Breast epithelium (tissue), 4 donors: ENCODE measurements around the gene MEST. TPM values are rescaled to one million over a fixed set of nuclear protein-coding genes. Genes with fewer than 3 reads are reported as not detected.

ENCODE experiments used
- DNase-seq, 2 donors: peaks; one replicate each; pipeline ENCODE4 v3.0.0-alpha.2; 2019; ENCODE audit warnings: low spot score in 2 of 2
- H3K27ac ChIP-seq, 2 donors: fragments of 200-600 bp; sonication (generic) in 1 of 2; one replicate each; pipeline ENCODE4 v1.5.1; 2016 to 2019; ENCODE audit warnings: mild to moderate bottlenecking in 1 of 2
- H3K27me3 ChIP-seq, 2 donors: fragments of 200-600 bp; sonication (generic) in 1 of 2; one replicate each; pipeline versions ENCODE4 v1.5.1 to v1.6.0; 2017 to 2019; ENCODE audit warnings: control low read depth in 1 of 2, mild to moderate bottlenecking in 1 of 2
- H3K36me3 ChIP-seq: fragments of 200-600 bp; one replicate; pipeline ENCODE4 v1.5.1; 2019
- H3K4me1 ChIP-seq, 2 donors: fragments of 200-600 bp; sonication (generic); one replicate each; pipeline ENCODE4 v1.5.1; 2016 to 2019; ENCODE audit warnings: control low read depth in 1 of 2
- H3K4me3 ChIP-seq, 3 donors: fragments of 200-600 bp; sonication (generic); 1 replicate in 2 of 3; 2 replicates in 1 of 3; pipeline ENCODE4 v1.5.1; 2016 to 2019; ENCODE audit warnings: mild to moderate bottlenecking in 3 of 3, moderate library complexity in 2 of 3
- H3K9me3 ChIP-seq, 2 donors: fragments of 200-600 bp; sonication (generic) in 1 of 2; one replicate each; pipeline ENCODE4 v1.5.1; 2016 to 2019; ENCODE audit warnings: control low read depth in 1 of 2
- CTCF ChIP-seq, 3 donors: fragments of 450-650 bp; IDR thresholded peaks; one replicate each; pipeline ENCODE4 v1.5.1; 2016 to 2017; ENCODE audit warnings: antibody characterized with exemption in 3 of 3, mild to moderate bottlenecking in 3 of 3, moderate library complexity in 3 of 3
- POLR2A ChIP-seq: fragments of 450-650 bp; IDR thresholded peaks from one replicate; pipeline ENCODE4 v1.6.1; 2016; ENCODE audit warnings: antibody characterized with exemption, mild to moderate bottlenecking, moderate library complexity
- POLR2AphosphoS5 ChIP-seq, 3 donors: sonication (generic); formaldehyde crosslinking; IDR thresholded peaks; one replicate each; pipeline ENCODE4 v1.6.1; 2017; ENCODE audit warnings: antibody characterized with exemption in 3 of 3
- intact Hi-C: fragments of 100-400 bp; cut with DNase I; formaldehyde crosslinking; loops from one replicate; pipeline ENCODE4 v1.15.1; 2023; ENCODE audit warnings: low total_unique reads
- total RNA-seq, 3 donors: library from RNA; depleted of rRNA; stranded (reverse); fragments of >200 nt; gene quantifications; one replicate each; pipeline ENCODE4 v1.1.0, GENCODE V29; 2016

The MEST gene
- total RNA-seq, 3 donors from 2014 or later, result 54.9 to 95.7 (median 60.3) TPM

- H3K27ac ChIP-seq, result no peak overlapping the region
- no peaks in the 10 kb centered on the region for H3K36me3 ChIP-seq
- TF ChIP-seq POLR2AphosphoS5 (IDR thresholded peaks at IDR 0.05), result no peak
- TF ChIP-seq CTCF (IDR thresholded peaks at IDR 0.05), result no peak
- TF ChIP-seq POLR2A, result no peak
- no peaks in the 10 kb centered on the region for H3K4me1 ChIP-seq
- intact Hi-C loops, result no loop called here
- no peak overlapping the region for H3K4me3 ChIP-seq
- DNase-seq, result no peak
- H3K9me3 ChIP-seq, result no peaks in the 10 kb centered on the region
- H3K27me3 ChIP-seq, result no peaks in the 10 kb centered on the region
Measured at GRCh38 chr7:130553398-130554029, 61.6 kb downstream of the MEST start.

GRCh38 chr7:130554481-130554880 lies 62.6 kb downstream of the MEST start:
- no peak for DNase-seq
- no peak overlapping the region for H3K27ac ChIP-seq
- intact Hi-C loops, result no loop called here
- no peaks in the 10 kb centered on the region for H3K27me3 ChIP-seq
- H3K4me3 ChIP-seq, result no peak overlapping the region
- no peak for TF ChIP-seq POLR2A
- no peak for TF ChIP-seq POLR2AphosphoS5 (IDR thresholded peaks at IDR 0.05)
- TF ChIP-seq CTCF (IDR thresholded peaks at IDR 0.05), result no peak
- no peaks in the 10 kb centered on the region for H3K36me3 ChIP-seq
- no peaks in the 10 kb centered on the region for H3K9me3 ChIP-seq
- no peaks in the 10 kb centered on the region for H3K4me1 ChIP-seq

Other genes with a start within 250 kb of the MEST start
- not detected for gene CPA2, start 225.2 kb upstream of the MEST start, total RNA-seq
- gene CPA4, start 198.9 kb upstream of the MEST start, total RNA-seq, result 1 to 10 TPM in 1 of 3 donors, under 1 TPM in 1, not detected in 1; 0.98 to 2.0 TPM
- gene CPA5, start 147.3 kb upstream of the MEST start, total RNA-seq, result not detected
- gene CPA1, start 111.6 kb upstream of the MEST start, total RNA-seq, result under 1 TPM in 2 of 3 donors, not detected in 1; 0.73 to 0.96 TPM
- 1 to 10 TPM; 5.9 to 8.9 (median 7.0) TPM for gene CEP41, start 51.1 kb upstream of the MEST start, total RNA-seq
- 10 to 100 TPM; 21.3 to 37.8 (median 27.2) TPM for gene COPG2, start 176.7 kb downstream of the MEST start, total RNA-seq
- gene TSGA13, start 194.5 kb downstream of the MEST start, total RNA-seq, result not detected
- under 1 TPM in 2 of 3 donors, not detected in 1; 0.15 to 0.80 TPM for gene KLF14, start 242.1 kb downstream of the MEST start, total RNA-seq